Stimulated activated CD4-positive, alpha-beta T cell treated with anti-CD3 and anti-CD28 coated beads, Interleukin-4, amount 100 ng/mL, for 4 hours (primary cell): ENCODE measurements around the gene MB.

Experiments
- DNase-seq, 2 experiments: peaks; one replicate each; pipeline ENCODE4 v3.0.0-alpha.2; 2020

The MB gene

DNA sequence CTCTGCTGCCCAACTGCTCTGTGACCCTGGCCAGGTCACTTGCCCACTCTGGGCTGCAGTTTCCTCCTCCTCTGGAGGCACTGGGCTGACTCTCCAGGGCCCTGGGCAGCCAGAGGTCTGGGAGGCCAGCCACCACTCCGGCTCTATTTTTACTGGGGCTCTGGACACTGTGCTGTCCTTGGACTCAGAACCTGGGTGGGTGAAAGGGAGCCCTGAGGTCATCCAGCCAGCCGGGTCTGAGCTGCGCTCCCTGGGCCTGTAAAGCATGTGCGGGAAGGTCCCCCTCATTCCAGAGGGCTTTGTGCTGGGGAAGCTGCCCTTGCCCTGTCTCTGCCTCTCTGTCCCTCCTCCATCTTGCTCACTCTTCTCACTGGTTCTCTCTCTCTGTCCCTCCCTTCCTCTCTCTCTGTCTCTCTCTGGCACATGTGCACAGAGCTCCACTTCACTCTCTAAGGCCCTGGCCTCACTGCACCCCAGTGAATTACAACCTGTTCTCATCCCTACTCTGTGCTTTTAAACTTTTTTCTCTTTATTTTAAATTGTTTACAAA, 24.6 kb downstream of the MB start:
- no peak for DNase-seq

DNA sequence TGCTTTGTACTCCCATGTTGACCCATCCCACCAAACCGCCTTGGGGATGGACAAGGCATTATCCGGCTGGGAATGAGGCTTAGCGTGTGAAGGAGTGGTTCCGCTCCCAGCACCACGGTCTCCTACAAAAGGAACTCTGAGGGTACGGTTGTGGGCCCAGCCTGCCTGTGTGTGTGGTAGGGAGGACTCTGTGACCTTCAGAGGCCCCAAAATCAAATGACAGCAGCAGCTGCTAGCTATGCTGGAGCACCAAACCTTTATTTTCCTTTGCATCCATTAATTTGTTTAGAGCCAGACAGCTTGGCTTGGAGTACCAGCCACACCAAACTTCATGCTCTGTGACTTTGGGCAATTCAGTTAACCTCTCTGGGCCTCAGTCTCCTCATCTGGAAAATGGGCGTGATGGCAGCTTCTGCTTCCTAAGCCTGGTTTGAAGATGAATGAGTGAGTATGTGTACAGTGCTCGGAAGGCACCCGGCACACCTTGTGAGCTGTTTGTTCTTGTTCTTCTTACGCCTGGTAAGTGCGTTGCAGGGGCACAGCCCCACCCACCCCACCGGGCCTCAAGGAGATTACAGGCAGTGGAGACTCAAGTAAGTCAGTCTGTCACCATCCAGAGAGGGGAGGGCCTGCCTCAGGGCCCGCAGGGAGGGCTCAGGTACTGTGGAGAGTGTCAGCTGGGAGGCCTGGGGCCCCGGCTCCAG, 25.3 kb downstream of the MB start:
- no peak for DNase-seq

DNA sequence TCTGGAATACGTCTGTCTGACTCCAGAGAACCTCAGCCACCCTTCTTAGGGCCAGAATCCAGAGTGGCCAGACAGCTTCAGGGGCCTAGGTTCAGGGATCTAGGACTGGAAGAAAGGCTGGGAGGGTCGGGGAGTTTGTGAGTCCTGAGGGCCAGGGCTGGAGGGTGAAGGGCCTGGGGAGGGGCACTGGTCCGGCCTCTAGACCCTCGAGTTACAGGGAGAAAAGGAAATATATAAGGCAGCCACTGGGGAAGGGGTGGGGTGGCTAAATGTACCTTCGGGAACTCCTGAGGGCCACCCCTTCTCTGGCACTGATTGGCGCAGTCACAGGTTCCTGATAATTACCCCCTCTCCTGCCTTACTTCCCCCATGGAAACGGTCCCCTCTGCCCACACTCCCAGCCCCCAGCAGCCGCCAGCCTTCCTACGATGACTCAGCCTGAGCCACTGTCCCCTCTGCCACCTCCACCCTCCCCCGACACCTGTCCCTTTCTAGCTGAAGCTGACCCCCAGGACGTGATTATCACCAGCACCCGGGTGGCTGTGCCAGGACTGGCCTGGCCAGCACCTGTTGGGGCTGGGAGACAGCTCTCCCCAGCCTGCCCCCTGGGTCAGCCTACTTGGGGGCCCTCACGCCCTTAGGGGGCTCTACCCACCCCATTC, 26.4 kb downstream of the MB start:
- no peak for DNase-seq

- DNase-seq, result no peak
Observed at GRCh38 chr22:35589756-35590093, 27.4 kb downstream of the MB start.

GRCh38 chr22:35589071-35589755, 27.9 kb downstream of the MB start:
- no peak for DNase-seq

DNA sequence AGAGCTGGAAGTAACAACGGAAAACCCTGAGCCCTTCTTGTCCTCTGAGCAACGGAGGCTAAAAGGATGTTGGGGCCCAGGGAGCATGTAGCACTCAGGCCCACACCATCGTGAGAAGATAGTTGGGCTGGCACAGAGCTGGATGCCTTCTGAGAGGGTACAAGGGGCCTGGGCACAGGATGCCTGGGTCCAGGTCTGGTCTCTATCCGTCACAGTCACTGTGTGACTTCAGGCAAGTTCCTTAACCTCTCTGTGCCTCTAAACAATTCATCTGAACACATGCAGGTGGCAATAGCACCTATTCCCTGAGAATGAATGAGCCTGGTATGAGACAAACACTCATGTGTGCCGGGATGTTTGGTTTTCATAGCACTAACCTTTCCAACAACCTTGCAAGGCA, 29.2 kb downstream of the MB start:
- DNase-seq, result no peak

DNA sequence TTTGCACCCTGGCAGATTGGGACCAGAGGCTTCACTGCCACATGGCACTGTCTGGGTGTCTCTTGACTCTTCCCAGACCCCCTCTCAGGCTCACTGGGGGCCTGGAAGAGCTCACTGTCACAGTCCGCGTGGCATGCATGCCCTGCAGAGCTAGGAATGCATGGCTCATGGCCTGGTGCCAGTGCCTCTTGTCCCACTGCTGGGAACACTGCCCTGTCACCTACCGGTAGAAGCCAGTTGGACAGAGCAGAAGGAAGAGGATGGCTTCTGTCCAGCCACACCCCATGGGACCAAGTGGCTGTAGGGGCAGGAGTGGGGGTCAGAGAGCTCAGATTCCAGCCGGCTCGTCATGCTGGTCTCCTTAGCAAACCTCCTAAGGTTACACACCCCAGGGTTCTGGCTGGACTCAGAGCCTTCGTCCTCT, 29.7 kb downstream of the MB start:
- DNase-seq, result no peak

- DNase-seq, result no peak
Observed at GRCh38 chr22:35586771-35587170, 30.4 kb downstream of the MB start.

DNA sequence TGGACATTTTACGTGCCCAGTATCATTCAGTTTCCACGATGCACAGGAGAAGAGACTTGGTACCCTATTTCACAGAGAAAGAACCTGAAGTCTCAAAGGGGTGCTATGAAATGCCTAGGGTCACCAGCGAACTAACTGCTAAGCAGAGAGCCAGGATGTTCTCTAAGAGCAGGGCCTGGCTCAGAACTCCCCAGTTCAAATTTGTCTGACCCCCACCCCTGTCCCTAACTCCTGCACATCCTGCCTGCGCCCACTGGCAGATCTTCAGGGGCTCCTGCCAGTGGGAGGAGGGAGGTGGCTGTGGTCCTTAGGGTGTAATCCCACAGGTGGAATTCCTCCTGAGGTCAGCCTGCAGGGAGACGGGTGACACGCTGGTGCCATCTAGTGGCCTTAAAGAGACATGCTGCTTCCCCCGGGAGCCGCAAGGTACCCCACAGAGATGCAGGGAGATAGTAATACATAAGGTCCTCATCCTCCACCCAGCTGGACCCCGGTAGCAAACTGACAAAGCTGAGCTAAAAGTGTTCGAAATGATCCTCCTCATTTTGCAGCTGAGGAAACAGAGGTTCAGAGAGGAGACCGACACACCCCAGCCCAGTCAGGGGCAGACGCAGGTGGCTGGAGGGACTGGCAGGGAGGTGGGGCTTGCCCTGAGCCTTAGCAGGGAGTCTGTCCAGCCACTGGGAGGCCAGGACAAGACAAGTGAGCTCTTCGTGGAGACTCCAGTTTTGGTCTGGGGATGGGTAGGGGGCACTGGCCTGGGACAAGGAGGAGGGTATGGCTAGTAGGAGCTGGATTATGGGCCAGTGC, 34.1 kb downstream of the MB start:
- DNase-seq, result peak; percentile 30 to 43

GRCh38 chr22:35582218-35582860, 34.8 kb downstream of the MB start:
- DNase-seq, result no peak

DNA sequence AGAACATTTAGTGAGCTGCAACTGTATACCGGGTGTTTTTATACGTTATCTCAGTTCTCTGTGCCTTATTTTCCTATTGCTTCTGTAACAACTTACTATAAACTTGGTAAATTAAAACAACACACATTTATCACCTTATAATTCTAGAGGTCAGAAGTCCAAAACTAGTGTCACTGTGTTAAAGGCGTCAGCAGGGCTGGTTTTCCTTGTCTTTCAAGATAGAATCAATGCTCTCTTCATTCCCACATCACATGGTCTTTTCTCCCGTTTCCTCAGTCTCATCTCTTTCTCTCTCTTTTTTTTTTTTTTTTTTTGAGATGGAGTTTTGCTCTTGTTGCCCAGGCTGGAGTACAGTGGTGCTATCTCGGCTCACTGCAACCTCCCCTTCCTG, 36.1 kb downstream of the MB start:
- no peak for DNase-seq

- DNase-seq, result no peak
Observed at GRCh38 chr22:35580351-35581022, 36.6 kb downstream of the MB start.

- no peak for DNase-seq
Observed at GRCh38 chr22:35578836-35579575, 38.1 kb downstream of the MB start.

DNA sequence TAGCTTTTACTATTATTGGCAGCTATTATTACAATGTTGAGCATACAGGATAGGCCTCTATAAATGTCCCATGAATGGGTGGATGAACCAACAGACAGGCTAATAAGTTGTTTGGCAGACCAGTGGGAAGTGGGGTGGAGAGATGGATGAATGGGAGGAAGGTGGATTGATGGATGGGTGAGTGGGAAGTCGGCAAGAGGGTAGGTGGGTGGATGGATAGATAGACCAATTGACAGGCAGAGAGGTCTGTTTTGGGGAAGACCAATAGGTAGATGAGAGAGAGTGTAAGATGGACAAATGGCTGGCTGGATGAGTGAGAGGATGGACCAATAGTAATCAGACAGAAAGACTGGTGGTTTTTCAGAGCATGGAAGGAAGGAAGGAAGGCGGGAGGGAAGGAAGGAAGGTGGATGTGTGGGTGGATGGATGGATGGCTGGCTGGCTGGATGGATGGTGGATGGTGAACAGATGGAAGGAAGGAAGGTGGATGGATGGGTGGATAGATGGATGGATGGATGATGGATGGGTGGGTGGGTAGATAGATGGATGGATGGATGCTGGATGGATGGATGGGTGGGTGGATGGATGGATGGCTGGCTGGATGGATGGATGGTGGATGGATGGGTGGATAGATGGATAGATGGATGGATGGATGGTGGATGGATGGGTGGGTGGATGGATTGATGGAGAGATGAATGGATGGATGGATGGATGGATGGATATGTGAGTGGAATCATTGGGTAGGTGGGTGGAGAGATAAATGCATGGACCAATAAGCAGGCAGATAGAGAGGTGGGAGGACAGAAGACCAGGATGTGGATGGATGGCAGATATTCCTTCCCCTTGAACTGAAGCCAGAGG, 39.1 kb downstream of the MB start:
- no peak for DNase-seq

DNA sequence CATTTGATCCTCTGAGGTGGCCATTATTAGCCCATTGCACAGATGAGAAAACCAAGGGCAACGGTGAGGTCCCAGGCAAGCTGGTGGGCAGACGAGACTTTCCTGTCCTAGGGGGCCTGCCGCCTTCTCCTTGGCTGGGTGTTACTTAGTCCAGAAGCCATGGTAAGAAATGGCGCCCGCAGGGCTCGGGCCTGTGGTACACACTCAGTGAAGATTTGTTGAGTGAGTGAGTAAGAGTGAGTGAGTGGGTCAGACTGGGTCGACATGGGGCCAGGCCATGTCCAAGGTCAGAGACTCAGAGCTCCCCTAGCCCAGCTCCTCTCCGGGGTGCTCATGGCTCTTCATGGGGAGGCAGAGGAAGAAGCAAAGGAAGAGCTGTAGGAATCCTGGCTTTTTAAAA, 40.5 kb downstream of the MB start:
- no peak for DNase-seq

DNA sequence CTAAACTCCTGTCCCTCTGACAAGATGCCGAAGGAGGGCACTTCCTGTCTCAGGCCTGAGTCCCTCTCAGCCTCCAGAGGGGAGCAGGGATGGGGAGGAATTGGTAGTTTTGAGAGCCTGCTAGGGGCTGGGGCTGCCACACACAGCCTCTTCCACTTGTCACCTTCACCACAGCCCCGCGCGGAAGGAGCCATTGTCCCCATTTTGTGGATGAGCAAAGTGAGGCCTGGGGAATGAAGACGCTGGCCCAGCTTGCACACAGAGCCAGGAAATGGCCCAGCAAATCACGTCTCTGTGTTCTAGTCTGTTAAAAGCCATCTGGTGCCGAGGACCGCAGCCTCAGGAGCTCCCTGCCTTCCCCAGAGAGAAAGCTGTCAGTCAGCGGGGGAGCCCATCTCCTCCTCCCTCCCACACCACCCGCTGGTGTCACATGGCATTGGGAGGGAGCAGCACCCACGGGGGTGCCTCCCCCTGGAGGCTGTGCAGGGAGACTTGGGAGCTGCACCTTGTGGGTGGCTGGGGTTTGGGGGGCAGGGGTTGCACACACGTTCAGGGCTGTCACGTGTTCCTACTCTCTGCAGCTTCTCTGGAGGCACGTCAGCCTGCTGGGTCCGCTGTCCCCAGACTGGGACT, 41.9 kb downstream of the MB start:
- no peak for DNase-seq

DNA sequence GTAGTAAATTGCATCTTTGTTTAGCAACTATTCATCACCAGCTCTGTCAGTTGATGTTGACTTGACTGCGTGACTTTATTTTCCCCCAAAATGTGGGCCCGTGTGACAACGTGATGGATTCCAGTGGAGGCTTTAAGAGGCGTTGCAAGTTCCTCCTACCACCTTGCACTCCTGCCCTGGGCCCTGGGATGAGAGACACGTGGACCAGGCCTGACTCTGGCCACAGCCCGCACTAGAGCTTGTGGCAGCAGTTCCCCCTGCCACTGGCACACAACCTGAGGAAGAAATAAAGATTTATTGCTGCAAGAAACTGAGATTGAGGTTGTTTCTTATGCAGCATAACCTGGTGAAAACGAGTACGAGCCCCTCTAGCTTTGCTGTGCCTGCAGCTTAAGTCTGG, 44.6 kb downstream of the MB start:
- no peak for DNase-seq

DNA sequence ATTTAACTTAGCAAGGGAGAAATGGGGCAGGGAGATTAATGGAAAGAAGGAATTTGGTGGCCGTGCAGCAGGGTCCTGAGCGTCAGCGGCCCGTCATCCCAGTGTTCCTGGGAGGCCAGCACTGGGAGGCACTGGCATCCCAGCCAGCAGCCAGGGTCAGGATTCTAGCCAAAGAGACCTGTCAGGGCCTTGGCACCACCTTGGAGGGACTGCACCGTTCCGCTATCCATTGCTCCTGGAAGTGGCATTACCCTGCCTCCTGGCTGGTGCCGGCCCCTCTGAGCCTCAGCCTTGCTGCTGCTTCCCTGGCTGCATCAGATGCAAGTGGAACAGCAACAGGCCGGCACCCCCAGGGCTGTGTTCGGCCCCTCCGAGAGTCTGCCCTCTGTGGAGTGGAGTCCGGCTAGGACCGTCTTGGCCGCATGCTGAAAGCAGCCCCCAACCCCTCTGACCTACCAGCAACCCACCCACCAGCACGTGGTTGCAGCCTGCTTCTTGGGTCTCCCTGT, 46.4 kb downstream of the MB start:
- DNase-seq, result no peak

GRCh38 chr22:35569916-35570315, 47.2 kb downstream of the MB start:
- DNase-seq, result no peak
